Right ventricle myocardium superior (tissue), 1 donor: Measurements from ENCODE around the gene NADK. TPM values are rescaled to one million over a fixed set of nuclear protein-coding genes. Genes with fewer than 3 reads are reported as not detected.
"Not testable (repeated sequence)": the region's sequence is repeated elsewhere in the genome, so short reads cannot be mapped to it uniquely, and the experiment has no call there.

Source experiments
- ATAC-seq: fragments of 200-7000 bp; cut with Tn5 transposase; one replicate; pipeline ENCODE4 v1.9.1; 2020; ENCODE audit warnings: mild to moderate bottlenecking; ENCODE audit not compliant: poor library complexity
- DNase-seq: peaks from one replicate; pipeline ENCODE4 v3.0.0-alpha.2; 2020
- intact Hi-C: fragments of 100-400 bp; cut with DNase I; formaldehyde crosslinking; loops from one replicate; pipeline ENCODE4 v1.11.2; 2022
- total RNA-seq: library from RNA; stranded (reverse); fragmentation: NEBNext Ultra II Directional; extraction: Animal tissue kit (Norgen Biotek cat#: 25700); gene quantifications from one replicate; pipeline ENCODE4 v1.2.1, GENCODE V29; 2021
- donor health status: DM: no; HTN: yes; CAD: no; lungs with severe emphysema.

Gene NADK
- total RNA-seq, 1 donor from 2014 or later: 23.0 TPM

DNA sequence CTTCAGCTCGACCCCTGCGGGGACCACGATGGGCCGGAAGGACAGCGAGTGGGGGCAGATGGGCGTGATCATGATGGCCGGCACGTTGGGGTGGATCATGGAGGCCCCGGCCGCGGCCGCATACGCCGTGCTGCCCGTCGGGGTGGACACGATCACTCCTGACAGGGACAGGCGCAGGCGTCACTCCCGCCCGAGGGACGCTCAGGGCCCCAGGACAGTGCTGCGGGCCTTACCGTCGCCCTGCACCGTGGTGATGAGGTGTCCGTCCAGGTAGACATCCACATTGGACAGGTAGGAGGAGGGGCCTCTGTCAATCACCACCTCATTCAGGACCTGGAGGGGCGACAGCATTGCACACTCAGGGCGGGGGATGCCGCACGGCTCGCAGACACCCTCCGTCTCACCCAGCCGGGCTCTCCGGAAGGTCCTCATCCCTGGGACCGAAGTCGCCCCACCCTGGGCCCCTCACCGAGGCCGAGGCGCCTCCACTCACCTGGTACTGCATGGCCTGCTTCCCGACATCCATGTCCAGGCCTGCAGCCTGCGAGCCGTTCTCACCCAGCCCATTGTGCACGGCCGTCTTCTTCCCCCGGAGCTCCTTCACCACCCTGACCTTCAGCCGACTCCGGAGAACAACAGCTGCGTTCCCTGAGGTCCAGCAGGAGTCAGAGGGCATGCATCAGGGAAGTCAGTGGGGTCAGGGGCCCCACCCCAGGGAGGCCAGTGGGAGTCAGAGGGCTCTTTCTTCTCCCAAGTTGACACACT is 24.0 kb downstream of the NADK start:
- no peak for DNase-seq
- intact Hi-C loops: no loop called here

DNA sequence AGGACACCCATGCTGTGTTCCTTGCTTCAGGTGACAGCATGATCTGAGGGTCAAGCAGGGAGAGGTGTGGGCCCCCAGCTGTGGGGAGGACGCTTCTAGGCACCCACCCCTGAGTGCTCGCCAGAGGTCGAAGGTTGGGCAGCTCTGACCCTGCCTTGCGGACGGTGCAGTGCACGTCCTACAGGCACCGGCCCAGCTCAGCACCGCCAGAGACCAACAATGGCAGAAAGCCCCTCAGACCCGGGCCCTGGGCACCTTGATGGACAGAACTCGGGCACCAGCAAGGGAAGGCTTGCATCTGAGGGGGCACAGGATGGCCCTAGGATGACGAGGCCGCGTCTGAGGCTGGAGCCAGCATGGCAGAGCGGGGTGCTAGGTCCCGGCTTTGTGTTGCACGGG is 24.7 kb downstream of the NADK start:
- ATAC-seq: no peak
- no peak for DNase-seq
- intact Hi-C loops: no loop called here

More for the DNA sequence above, 24.0 kb downstream of the NADK start:
- no peak for ATAC-seq

- ATAC-seq (no peak), DNase-seq (no peak)
- intact Hi-C loops: no loop called here
Measured at GRCh38 chr1:1752636-1753606, 25.3 kb downstream of the NADK start.

DNA sequence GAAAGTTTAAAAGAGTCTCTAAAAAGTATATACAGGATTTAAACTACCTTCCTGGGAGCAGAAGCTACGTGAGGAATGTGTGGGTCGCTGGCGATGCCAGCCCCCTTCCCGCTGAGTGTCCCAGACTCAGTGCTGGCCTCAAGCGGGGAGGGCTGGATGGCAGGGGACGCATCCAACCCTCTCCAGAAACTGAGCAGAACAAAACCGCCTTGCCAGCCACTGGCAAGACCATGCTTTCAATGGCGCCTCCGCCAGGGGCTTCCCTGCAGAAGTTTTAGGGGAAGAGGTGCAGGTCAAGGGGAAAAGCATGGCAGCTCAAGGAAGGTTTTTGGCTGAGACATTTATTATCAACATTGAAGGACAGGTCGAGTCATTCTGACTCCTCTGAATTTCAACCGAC is 26.1 kb downstream of the NADK start:
- intact Hi-C loops: no loop called here
- ATAC-seq (no peak), DNase-seq (no peak)

DNA sequence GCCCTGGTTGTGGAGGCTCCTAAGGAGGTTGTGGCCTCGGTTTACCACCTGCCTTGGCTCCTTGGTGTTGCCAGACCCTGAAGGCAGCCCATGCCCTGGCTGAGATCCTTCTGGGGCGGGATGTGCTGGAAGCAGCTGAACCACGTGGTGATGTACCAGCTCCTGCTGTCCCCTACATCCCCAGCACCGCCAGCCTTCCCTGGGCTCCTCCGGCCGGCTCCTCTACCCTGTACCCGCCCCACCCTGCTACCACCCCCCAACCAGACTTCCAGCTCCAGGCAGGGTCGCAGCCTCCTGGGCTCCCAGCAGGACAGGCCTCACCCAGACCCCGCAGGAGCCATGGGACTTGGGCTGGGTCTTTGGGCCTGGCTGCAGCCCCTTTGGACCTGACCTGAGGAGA is 28.3 kb downstream of the NADK start:
- ATAC-seq, intact Hi-C loops, DNase-seq: not testable (repeated sequence)

DNA sequence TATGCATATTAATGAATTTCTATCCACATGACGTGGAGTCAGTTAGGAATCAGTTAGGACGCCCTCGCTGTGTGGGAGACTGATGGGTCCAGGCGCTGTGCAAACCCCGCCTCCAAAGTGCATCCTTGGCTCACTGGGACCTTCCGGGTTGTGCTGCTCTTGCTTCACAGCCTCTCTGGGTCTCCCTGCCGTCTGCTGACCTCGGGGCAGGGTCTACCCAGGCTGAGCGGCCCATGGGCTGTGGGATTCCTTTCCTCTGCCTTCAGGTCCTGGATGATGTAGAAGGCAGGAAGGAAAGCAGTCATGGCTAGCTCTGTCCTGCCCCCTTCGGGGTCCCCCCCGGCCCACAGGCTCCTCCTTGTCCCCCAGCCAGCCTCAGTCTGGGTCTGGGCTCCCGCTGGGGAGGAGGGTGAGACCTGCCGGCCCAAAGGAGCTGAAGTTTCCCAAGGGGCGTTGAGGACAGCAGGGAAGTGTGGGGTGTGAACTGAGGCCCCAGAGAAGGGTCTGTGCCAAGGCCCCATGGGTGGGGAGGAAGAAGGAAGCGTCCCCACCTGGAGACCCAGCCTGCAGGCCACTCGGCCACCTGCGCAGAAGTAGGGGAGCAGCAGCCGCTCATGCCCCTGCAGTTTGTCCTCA is 29.5 kb downstream of the NADK start:
- DNase-seq (no peak), ATAC-seq (no peak)
- intact Hi-C loops: no loop called here

DNA sequence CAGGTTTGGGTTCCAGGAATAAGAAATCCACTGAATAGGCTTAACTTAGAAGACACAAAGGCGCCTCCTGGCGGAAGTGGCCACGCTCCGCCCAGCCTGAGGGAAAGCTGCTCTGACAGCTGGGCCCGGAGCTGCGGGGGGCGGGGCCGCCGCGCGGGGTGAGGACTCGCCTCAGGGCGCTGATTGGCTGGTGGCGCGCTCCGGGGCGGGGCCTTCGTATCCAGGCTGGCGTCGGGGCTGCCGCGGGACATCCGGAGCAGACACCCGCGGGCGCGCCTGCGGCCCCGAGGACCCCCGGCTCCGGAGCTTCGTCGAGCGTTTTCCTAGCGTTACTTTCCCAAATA is 31.7 kb downstream of the NADK start:
- ATAC-seq: peak; percentile 95
- intact Hi-C loops, DNase-seq: not testable (repeated sequence)

- ATAC-seq (peak; percentile 93), DNase-seq (peak; percentile 93)
- intact Hi-C loops: not testable (repeated sequence)
Measured at GRCh38 chr1:1745651-1746565, 32.4 kb downstream of the NADK start.

DNA sequence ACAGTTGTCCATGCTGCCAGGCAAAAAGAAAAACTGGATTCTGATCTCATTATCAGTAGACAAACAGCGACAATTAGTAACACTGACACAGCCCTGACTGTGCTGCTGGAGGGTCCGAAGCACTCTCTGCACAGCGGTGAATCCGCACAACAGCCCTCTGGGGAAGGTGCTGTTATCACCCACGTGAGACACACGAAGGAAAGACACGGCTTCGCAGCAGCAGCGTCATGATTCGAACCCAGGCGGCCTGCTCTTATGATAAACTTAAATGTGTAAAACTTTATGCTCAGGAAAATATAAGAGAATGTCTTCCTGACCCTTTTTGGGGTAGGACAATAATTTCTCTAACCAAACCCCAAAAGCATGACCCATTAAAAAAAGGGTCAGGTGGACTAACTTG is 35.7 kb downstream of the NADK start:
- ATAC-seq, DNase-seq, intact Hi-C loops: not testable (repeated sequence)

GRCh38 chr1:1741013-1741412 is 37.3 kb downstream of the NADK start:
- DNase-seq, ATAC-seq, intact Hi-C loops: not testable (repeated sequence)

- DNase-seq, intact Hi-C loops, ATAC-seq: not testable (repeated sequence)
Measured at GRCh38 chr1:1738799-1739337, 39.4 kb downstream of the NADK start.

- DNase-seq, intact Hi-C loops, ATAC-seq: not testable (repeated sequence)
Measured at GRCh38 chr1:1737675-1738590, 40.3 kb downstream of the NADK start.

GRCh38 chr1:1732381-1732780 is 45.9 kb downstream of the NADK start:
- DNase-seq (no peak), ATAC-seq (no peak)
- intact Hi-C loops: no loop called here

- ATAC-seq (no peak), DNase-seq (no peak)
- intact Hi-C loops: no loop called here
Measured at GRCh38 chr1:1730870-1731269, 47.4 kb downstream of the NADK start.

- ATAC-seq, DNase-seq, intact Hi-C loops: not testable (repeated sequence)
Measured at GRCh38 chr1:1730230-1730629, 48.0 kb downstream of the NADK start.

DNA sequence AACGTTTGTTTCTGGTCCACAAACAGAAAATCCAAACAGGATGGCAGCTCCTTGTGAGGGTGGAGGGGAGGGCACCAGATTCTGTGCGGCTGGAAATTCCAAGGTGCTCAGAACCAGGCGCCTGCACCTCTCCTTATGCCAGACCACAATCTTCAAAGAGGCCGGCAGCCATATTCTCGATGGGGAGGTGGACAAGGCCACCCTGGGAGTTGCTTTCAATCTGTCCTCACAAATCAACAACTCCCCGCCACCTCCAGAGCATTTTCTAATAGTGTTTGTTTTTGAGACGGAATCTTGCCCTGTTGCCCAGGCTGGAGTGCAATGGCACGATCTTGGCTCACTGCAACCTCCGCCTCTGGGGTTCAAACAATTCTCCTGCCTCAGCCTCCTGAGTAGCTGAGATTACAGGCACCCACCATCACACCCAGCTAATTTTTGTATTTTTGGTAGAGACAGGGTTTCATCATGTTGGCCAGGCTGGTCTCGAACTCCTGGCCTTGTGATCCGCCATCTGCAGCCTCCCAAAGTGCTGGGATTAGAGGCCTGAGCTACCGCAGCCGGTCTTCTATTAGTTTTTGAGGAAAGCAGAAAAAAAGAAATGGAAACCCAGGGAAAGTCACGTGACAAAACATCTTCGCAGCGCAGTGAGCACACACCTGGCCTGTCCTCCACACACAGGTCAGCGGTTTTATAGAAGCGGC is 49.0 kb downstream of the NADK start:
- ATAC-seq, intact Hi-C loops, DNase-seq: not testable (repeated sequence)
